Putamen (tissue), 1 donor: ENCODE results near the gene SPHK2.
A peak's percentile ranks its signal among the peaks of the same experiment; 100 is the strongest.
"Not testable (repeated sequence)": the region's sequence is repeated elsewhere in the genome, so short reads cannot be mapped to it uniquely, and the experiment has no call there.

ENCODE experiments used
- DNase-seq: peaks from one replicate; pipeline ENCODE4 v3.0.0-alpha.2; 2016; ENCODE audit warnings: low spot score

SPHK2 gene

GRCh38 chr19:48637449-48637947 is 18.2 kb downstream of the SPHK2 start:
- DNase-seq = peak; percentile 100

- peak; percentile 95 for DNase-seq
These were observed 18.9 kb downstream of the SPHK2 start for GRCh38 chr19:48637948-48638830.

- no peak for DNase-seq
These were observed 19.6 kb downstream of the SPHK2 start for GRCh38 chr19:48638831-48639381.

GRCh38 chr19:48639483-48640375 is 20.4 kb downstream of the SPHK2 start:
- DNase-seq = no peak

GRCh38 chr19:48641850-48642249 is 22.5 kb downstream of the SPHK2 start:
- DNase-seq = no peak

- DNase-seq = no peak
These were observed 23.6 kb downstream of the SPHK2 start for GRCh38 chr19:48642862-48643261.

GRCh38 chr19:48644355-48644754 is 25.0 kb downstream of the SPHK2 start:
- no peak for DNase-seq

- DNase-seq = peak; percentile 87
These were observed 25.7 kb downstream of the SPHK2 start for GRCh38 chr19:48644839-48645619.

- DNase-seq = no peak
These were observed 26.3 kb downstream of the SPHK2 start for GRCh38 chr19:48645620-48646000.

- DNase-seq = peak; percentile 91
These were observed 26.9 kb downstream of the SPHK2 start, which contains the start of gene CA11 for GRCh38 chr19:48646001-48646721. TSS of gene CA11 (minus strand) at chr19:48646187. CDS start at chr19:48645632, 555 bp downstream.

GRCh38 chr19:48646722-48647216 is 27.5 kb downstream of the SPHK2 start:
- no peak for DNase-seq

GRCh38 chr19:48648134-48648533 is 28.8 kb downstream of the SPHK2 start:
- no peak for DNase-seq

- no peak for DNase-seq
These were observed 31.8 kb downstream of the SPHK2 start for GRCh38 chr19:48650974-48651682.

GRCh38 chr19:48651683-48652048 is 32.4 kb downstream of the SPHK2 start:
- DNase-seq = no peak

GRCh38 chr19:48654299-48655059 is 35.2 kb downstream of the SPHK2 start:
- DNase-seq = no peak

GRCh38 chr19:48656840-48657474 is 37.7 kb downstream of the SPHK2 start:
- DNase-seq = no peak

GRCh38 chr19:48657828-48658227 is 38.5 kb downstream of the SPHK2 start:
- not testable (repeated sequence) for DNase-seq

GRCh38 chr19:48658483-48658882 is 39.2 kb downstream of the SPHK2 start:
- DNase-seq = no peak

- no peak for DNase-seq
These were observed 40.5 kb downstream of the SPHK2 start for GRCh38 chr19:48659768-48660167.
